HAP-1 (cell line): ENCODE results near the gene EGLN3.
"Not testable (repeated sequence)": the region's sequence is repeated elsewhere in the genome, so short reads cannot be mapped to it uniquely, and the experiment has no call there.

Experiments
- DNase-seq, 2 experiments: peaks; one replicate each; pipeline ENCODE4 v3.0.0-alpha.2; 2016 to 2020; ENCODE audit warnings: low spot score in 2 of 2
- H3K27me3 ChIP-seq: fragments of 250-450 bp; sonication (Bioruptor Pico); 2 replicates; pipeline ENCODE4 v1.5.1; 2020; ENCODE audit warnings: low read depth, mild to moderate bottlenecking, moderate library complexity
- H3K36me3 ChIP-seq: fragments of 250-450 bp; sonication (Bioruptor Pico); replicated peaks from 2 replicates; pipeline ENCODE4 v1.5.1; 2020; ENCODE audit warnings: mild to moderate bottlenecking
- H3K4me1 ChIP-seq: fragments of 250-450 bp; sonication (Bioruptor Pico); 2 replicates; pipeline ENCODE4 v1.5.1; 2020; ENCODE audit warnings: mild to moderate bottlenecking
- H3K4me3 ChIP-seq: fragments of 250-450 bp; sonication (Bioruptor Pico); 2 replicates; pipeline ENCODE4 v1.5.1; 2020; ENCODE audit warnings: mild to moderate bottlenecking, moderate library complexity
- H3K9me3 ChIP-seq: fragments of 250-450 bp; sonication (Bioruptor Pico); 2 replicates; pipeline ENCODE4 v1.5.1; 2020; ENCODE audit warnings: mild to moderate bottlenecking, moderate library complexity
- in situ Hi-C: fragments of 300-500 bp; cut with MboI; formaldehyde crosslinking; loops from 3 replicates; pipeline ENCODE4 v1.14.3; 2020; ENCODE audit warnings: low sequenced_read_pairs, inconsistent platforms, mixed read lengths

EGLN3 gene

GRCh38 chr14:33972583-33973081, 21.8 kb upstream of the EGLN3 start:
- 0 out of 2 replicates have a peak, but pooled peaks cover 3% of the 10 kb centered on the region for H3K9me3 ChIP-seq
- no peak for DNase-seq
- in situ Hi-C loops, result no loop called here
- no peaks in the 10 kb centered on the region for H3K4me1 ChIP-seq
- H3K4me3 ChIP-seq, result no peak overlapping the region
- no peaks in the 10 kb centered on the region for H3K27me3 ChIP-seq
- H3K36me3 ChIP-seq, result no peaks in the 10 kb centered on the region

GRCh38 chr14:33969846-33970245, 19.0 kb upstream of the EGLN3 start:
- H3K27me3 ChIP-seq, H3K9me3 ChIP-seq, H3K36me3 ChIP-seq, DNase-seq, in situ Hi-C loops, H3K4me3 ChIP-seq, H3K4me1 ChIP-seq: not testable (repeated sequence)

DNA sequence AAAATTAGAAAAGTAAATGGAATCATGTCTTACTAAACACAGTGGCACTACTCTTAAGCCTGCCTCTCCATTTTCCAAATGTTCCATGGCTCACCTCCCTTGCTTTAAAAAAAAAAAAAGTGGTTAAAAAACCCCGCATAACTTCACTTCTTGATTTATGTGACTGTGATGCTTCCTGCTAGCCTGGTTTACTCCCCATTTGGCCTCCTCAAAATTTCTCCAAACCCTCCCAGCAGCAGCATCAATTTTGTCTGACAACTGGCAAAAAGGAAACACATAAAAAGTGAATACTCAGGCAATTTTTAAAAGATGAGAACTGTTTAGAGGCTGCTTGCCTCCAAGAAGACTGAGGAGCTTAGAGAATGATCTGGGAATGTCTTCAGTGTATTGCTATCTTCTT, 17.8 kb upstream of the EGLN3 start:
- DNase-seq, result no peak
- H3K9me3 ChIP-seq, result 0 out of 2 replicates have a peak, but pooled peaks cover 3% of the 10 kb centered on the region
- in situ Hi-C loops, result no loop called here
- H3K27me3 ChIP-seq, result no peaks in the 10 kb centered on the region
- H3K4me3 ChIP-seq, result no peak overlapping the region
- peaks cover 13% of the 10 kb centered on the region for H3K4me1 ChIP-seq
- no peaks in the 10 kb centered on the region for H3K36me3 ChIP-seq

DNA sequence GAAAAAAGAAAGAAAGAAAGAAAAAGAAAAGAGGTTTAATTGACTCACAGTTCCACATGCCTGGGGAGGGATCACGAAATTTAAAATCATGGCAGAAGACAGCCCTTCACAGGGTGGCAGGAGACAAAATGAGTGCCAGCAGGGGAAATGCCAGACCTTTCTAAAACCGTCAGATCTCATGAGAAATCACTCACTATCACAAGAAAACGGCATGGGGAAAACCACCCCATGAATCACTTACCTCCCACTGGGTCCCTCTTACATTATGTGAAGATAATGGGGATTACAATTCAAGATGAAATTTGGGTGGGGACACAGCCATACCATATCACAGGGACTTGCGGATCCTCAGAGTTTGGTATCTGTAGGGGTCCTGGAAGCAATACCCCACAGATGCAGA, 16.3 kb upstream of the EGLN3 start:
- Histone ChIP-seq H3K27me3 (no peaks in the 10 kb centered on the region), H3K36me3 (no peaks in the 10 kb centered on the region), H3K4me3 (no peak overlapping the region), H3K9me3 (peaks cover 3% of the 10 kb centered on the region; the same call in 1 of the 2 replicates), H3K4me1 (peaks cover 13% of the 10 kb centered on the region)
- in situ Hi-C loops, result no loop called here
- no peak for DNase-seq

DNA sequence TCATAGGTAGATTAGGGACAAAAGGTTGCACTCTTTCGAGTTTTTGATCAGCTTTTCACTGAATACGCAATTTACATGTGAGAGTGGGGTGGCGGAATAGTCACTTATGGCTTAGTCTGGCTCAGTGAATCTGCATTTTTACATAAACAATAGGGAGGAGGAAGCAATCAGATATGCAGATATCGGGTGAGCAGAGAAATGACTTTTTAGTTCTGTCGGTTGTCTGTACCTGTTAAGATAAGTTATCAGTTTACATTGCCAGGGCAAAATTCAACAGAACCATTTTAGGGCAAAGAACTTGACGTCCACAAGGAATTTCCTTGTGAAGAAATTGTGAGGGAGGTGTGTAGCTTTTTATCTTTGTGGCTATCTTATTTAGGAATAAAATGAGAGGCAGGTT, 15.4 kb upstream of the EGLN3 start:
- in situ Hi-C loops, result no loop called here
- Histone ChIP-seq H3K27me3 (no peaks in the 10 kb centered on the region), H3K4me3 (no peak overlapping the region), H3K9me3 (peaks cover 3% of the 10 kb centered on the region; the same call in 1 of the 2 replicates), H3K4me1 (peaks cover 13% of the 10 kb centered on the region), H3K36me3 (no peaks in the 10 kb centered on the region)
- no peak for DNase-seq

DNA sequence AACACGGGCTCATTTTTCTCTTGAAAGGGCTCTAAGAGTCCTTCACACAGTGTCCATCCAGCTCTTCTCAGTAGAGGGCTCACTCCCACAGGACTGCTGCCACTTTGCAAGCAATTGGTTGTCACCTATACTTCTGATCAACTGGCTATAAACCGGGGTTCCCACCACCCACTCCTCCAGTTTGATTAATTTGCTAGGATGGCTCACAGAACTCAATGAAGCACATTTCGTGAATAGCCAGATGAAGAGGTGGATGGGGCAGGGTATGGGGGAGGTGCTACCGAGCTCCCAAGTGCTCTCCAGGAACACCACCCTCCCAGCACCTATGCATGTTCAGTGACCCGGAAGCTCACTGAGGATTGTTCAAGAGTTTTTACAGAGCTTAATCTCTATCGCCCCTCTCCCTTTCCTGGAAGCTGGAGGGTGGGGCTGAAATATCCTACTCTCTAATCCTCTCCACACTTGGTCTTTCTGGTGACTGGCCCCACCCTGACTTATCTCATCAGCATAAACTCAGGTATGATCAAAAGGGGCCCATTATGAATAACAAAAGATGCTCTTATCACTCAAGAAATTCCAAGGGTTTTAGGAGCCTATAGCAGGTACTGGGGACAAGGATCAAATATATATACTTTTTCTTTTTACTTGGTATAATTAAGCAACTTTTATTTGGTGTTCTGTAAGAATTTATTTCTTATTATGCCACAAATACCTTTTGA, 13.9 kb upstream of the EGLN3 start:
- DNase-seq, result peak in 1 of 2 experiments; percentile 30
- Histone ChIP-seq H3K27me3 (no peaks in the 10 kb centered on the region), H3K4me3 (no peak overlapping the region), H3K36me3 (no peaks in the 10 kb centered on the region), H3K4me1 (peaks cover 13% of the 10 kb centered on the region), H3K9me3 (no peaks in the 10 kb centered on the region; the same call in 1 of the 2 replicates)
- in situ Hi-C loops, result no loop called here

- H3K9me3 ChIP-seq, result no peaks in the 10 kb centered on the region; the same call in 1 of the 2 replicates
- DNase-seq, result no peak
Observed at GRCh38 chr14:33963892-33964291, 13.0 kb upstream of the EGLN3 start.

DNA sequence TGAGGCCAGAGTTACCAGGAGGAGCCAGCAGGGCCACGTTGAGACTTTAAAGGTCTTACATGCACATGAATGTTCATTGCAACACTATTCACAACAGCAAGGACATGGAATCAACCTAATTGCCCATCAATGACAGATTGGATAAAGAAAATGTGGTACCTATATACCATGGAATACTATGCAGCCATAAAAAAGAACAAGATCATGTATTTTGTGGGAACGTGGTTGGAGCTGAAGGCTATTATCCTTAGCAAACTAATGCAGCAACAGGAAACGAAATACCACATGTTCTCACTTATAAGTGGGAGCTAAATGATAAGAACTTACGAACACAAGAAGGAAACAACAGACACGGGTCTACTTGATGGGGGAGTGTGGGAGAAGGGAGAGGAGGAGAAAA, 11.6 kb upstream of the EGLN3 start:
- H3K4me1 ChIP-seq, result peaks cover 13% of the 10 kb centered on the region
- DNase-seq, in situ Hi-C loops, H3K9me3 ChIP-seq, H3K4me3 ChIP-seq, H3K36me3 ChIP-seq, H3K27me3 ChIP-seq: not testable (repeated sequence)

More at GRCh38 chr14:33963892-33964291, 13.0 kb upstream of the EGLN3 start:
- Histone ChIP-seq H3K36me3 (no peaks in the 10 kb centered on the region), H3K27me3 (no peaks in the 10 kb centered on the region), H3K4me1 (peaks cover 13% of the 10 kb centered on the region), H3K4me3 (no peak overlapping the region)
- in situ Hi-C loops, result no loop called here

GRCh38 chr14:33962016-33962415, 11.1 kb upstream of the EGLN3 start:
- peaks cover 13% of the 10 kb centered on the region for H3K4me1 ChIP-seq
- no peak for DNase-seq
- no peaks in the 10 kb centered on the region; the same call in 1 of the 2 replicates for H3K9me3 ChIP-seq
- in situ Hi-C loops, result no loop called here
- H3K27me3 ChIP-seq, result no peaks in the 10 kb centered on the region
- H3K4me3 ChIP-seq, result no peak overlapping the region
- no peaks in the 10 kb centered on the region for H3K36me3 ChIP-seq

GRCh38 chr14:33959692-33960151, 8.8 kb upstream of the EGLN3 start:
- DNase-seq, result peak in 1 of 2 experiments; percentile 16
- Histone ChIP-seq H3K4me1 (peaks cover 4% of the 10 kb centered on the region), H3K27me3 (no peaks in the 10 kb centered on the region), H3K36me3 (no peaks in the 10 kb centered on the region), H3K4me3 (no peak overlapping the region), H3K9me3 (no peaks in the 10 kb centered on the region; the same call in 1 of the 2 replicates)
- in situ Hi-C loops, result no loop called here

DNA sequence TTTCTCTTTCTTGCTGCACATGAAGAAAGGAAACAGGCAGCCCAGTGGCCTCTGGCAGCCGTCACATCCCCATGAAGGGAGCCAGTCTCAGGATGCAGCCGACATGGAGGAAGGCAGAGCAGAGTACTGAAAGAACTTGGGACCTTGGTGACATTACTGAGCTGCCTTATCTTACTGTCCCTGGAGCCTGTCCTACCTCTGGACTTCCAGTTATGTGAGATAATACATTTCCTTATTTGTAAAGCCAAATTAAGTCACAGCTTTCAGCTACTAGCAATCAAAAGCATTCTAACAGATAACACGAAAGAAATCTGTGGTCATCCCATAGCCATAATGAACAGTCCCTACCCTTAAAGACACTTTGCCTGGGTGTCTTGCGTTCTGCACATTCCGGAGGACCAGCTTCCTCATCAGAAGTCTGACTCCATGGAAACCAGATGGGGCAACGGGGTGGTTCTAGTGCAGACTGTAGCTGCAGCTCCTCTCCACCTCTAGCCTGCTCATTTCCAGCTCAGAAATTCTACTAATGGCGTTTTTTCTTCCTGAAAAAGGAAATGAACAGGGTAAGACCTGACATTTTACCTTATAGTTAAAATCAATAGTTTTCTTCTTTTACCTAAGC, 7.8 kb upstream of the EGLN3 start:
- Histone ChIP-seq H3K9me3 (no peaks in the 10 kb centered on the region; the same call in 1 of the 2 replicates), H3K27me3 (no peaks in the 10 kb centered on the region), H3K4me3 (no peak overlapping the region), H3K36me3 (no peaks in the 10 kb centered on the region), H3K4me1 (no peaks in the 10 kb centered on the region)
- DNase-seq, result no peak
- in situ Hi-C loops, result no loop called here

- no peaks in the 10 kb centered on the region for H3K27me3 ChIP-seq
- no peaks in the 10 kb centered on the region for H3K4me1 ChIP-seq
- H3K4me3 ChIP-seq, result no peak overlapping the region
- H3K36me3 ChIP-seq, result no peaks in the 10 kb centered on the region
- no peaks in the 10 kb centered on the region; the same call in 1 of the 2 replicates for H3K9me3 ChIP-seq
- in situ Hi-C loops, result no loop called here
- no peak for DNase-seq
Observed at GRCh38 chr14:33957993-33958392, 7.1 kb upstream of the EGLN3 start.

DNA sequence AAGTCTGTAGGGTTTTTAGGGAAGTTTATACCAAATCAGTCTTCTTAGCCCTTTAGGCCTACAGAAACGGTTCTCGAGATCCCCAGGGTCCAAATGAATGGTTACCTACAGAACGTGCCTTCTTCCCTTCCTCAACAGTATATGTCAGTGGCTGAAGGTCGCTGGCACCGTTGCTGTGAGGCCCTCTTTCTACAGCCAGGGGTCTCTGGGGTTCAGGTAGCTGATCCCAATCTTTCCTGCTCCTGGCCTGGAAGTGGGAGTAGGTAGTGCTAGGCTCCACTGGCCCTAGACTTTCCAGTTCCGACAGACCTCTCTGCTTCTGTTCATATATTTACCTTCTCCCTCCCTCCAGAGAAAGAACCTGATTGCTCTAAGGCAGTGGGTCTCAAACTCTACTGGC, 6.4 kb upstream of the EGLN3 start:
- no peak for DNase-seq
- no peaks in the 10 kb centered on the region for H3K9me3 ChIP-seq
- in situ Hi-C loops, result no loop called here
- no peak overlapping the region for H3K4me3 ChIP-seq
- H3K4me1 ChIP-seq, result no peaks in the 10 kb centered on the region
- H3K36me3 ChIP-seq, result no peaks in the 10 kb centered on the region
- H3K27me3 ChIP-seq, result no peaks in the 10 kb centered on the region

DNA sequence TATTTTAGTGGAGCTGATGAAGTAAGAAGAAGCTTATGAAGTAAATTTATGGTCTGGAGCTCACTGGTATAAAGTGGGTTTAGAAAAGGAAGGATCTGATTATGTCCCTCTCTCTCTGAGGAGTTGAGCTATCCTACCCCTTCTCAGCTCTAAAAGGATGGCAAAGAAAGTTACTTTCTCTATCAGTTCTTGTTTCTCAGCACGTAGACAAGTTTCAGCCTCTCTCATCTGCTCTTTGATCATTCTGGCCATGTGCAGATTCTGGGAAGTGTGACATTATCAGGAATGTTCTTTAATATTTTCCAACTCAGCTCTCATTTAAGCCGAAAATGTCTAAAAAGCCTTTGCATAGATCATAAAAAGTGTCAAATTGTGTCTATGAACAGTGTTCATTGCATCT, 5.8 kb upstream of the EGLN3 start:
- H3K4me1 ChIP-seq, result peaks cover 1% of the 10 kb centered on the region
- in situ Hi-C loops, result no loop called here
- H3K36me3 ChIP-seq, result no peaks in the 10 kb centered on the region
- no peak for DNase-seq
- no peak overlapping the region for H3K4me3 ChIP-seq
- H3K9me3 ChIP-seq, result no peaks in the 10 kb centered on the region
- no peaks in the 10 kb centered on the region for H3K27me3 ChIP-seq
